Naive thymus-derived CD4-positive, alpha-beta T cell (primary cell): ENCODE data around the gene RAB32. TPM values are rescaled to one million over a fixed set of nuclear protein-coding genes. Genes with fewer than 3 reads are reported as not detected.

Source experiments
- ATAC-seq: fragments of 150-1000 bp; cut with Tn5 transposase; 2 replicates; pipeline ENCODE4 v1.10.0; 2021; ENCODE audit warnings: mild to moderate bottlenecking, moderate library complexity
- CTCF ChIA-PET: fragments of 350-600 bp; sonication (Branson Sonifier 250); formaldehyde crosslinking; loops from one replicate; lab custom pipeline; 2021; ENCODE audit warnings: antibody characterized with exemption; lab: Charles Lee
- POLR2A ChIA-PET: fragments of 350-600 bp; sonication (Branson Sonifier 250); formaldehyde crosslinking; loops from one replicate; lab custom pipeline; 2021; ENCODE audit warnings: antibody characterized with exemption, inconsistent platforms; lab: Charles Lee
- DNase-seq, 9 donors: peaks; one replicate each; pipeline versions ENCODE4 v3.0.0 to v3.0.0-alpha.2; 2020 to 2022; ENCODE audit warnings: mixed read lengths in 1 of 9
- H3K27ac ChIP-seq: one replicate; pipeline ENCODE4 v1.7.0; 2013; ENCODE audit warnings: mild to moderate bottlenecking, low read depth, low read length, moderate library complexity
- H3K27me3 ChIP-seq, 2 donors: one replicate each; pipeline ENCODE4 v1.7.0; 2013; ENCODE audit warnings: low read length in 2 of 2, mild to moderate bottlenecking in 2 of 2, moderate library complexity in 2 of 2; ENCODE audit not compliant: control insufficient read depth in 2 of 2, insufficient read depth in 2 of 2
- H3K36me3 ChIP-seq, 3 experiments: 1 replicate in 2 of 3; 2 replicates in 1 of 3; pipeline ENCODE4 v1.7.0; 2013; ENCODE audit warnings: low read length in 3 of 3, mild to moderate bottlenecking in 3 of 3, moderate library complexity in 1 of 3; ENCODE audit not compliant: insufficient read depth in 3 of 3, control insufficient read depth in 2 of 3
- H3K4me1 ChIP-seq, 2 donors: one replicate each; pipeline ENCODE4 v1.7.0; 2013; ENCODE audit warnings: low read length in 2 of 2, mild to moderate bottlenecking in 2 of 2, moderate library complexity in 1 of 2; ENCODE audit not compliant: control insufficient read depth in 2 of 2, insufficient read depth in 2 of 2
- H3K4me3 ChIP-seq: 2 replicates; pipeline ENCODE4 v1.7.0; 2013; ENCODE audit warnings: mild to moderate bottlenecking, low read length
- H3K9me3 ChIP-seq, 3 experiments: 1 replicate in 2 of 3; 2 replicates in 1 of 3; pipeline ENCODE4 v1.7.0; 2013; ENCODE audit warnings: low read length in 3 of 3; ENCODE audit not compliant: control insufficient read depth in 2 of 3
- H3K27ac Mint-ChIP-seq, 9 donors: one replicate each; pipeline ENCODE4 v1.8.0; 2020 to 2022; ENCODE audit warnings: mixed read lengths in 9 of 9, mild to moderate bottlenecking in 8 of 9, moderate library complexity in 5 of 9, inconsistent platforms in 2 of 9
- H3K27me3 Mint-ChIP-seq, 5 donors: one replicate each; pipeline ENCODE4 v1.8.0; 2021 to 2022; ENCODE audit warnings: mixed read lengths in 5 of 5, mild to moderate bottlenecking in 1 of 5
- H3K36me3 Mint-ChIP-seq, 5 donors: one replicate each; pipeline ENCODE4 v1.8.0; 2020 to 2022; ENCODE audit warnings: mixed read lengths in 5 of 5, mild to moderate bottlenecking in 3 of 5, inconsistent platforms in 1 of 5
- H3K4me1 Mint-ChIP-seq, 7 donors: one replicate each; pipeline ENCODE4 v1.8.0; 2020 to 2022; ENCODE audit warnings: mixed read lengths in 7 of 7, mild to moderate bottlenecking in 3 of 7, inconsistent platforms in 1 of 7
- H3K4me3 Mint-ChIP-seq, 10 donors: one replicate each; pipeline ENCODE4 v1.8.0; 2020 to 2022; ENCODE audit warnings: mild to moderate bottlenecking in 10 of 10, mixed read lengths in 10 of 10, moderate library complexity in 6 of 10, inconsistent platforms in 2 of 10
- H3K9me3 Mint-ChIP-seq, 11 donors: one replicate each; pipeline ENCODE4 v1.8.0; 2020 to 2022; ENCODE audit warnings: mixed read lengths in 11 of 11, mild to moderate bottlenecking in 4 of 11, inconsistent platforms in 1 of 11, moderate library complexity in 1 of 11
- intact Hi-C, 2 donors: fragments of 100-400 bp; cut with micrococcal nuclease; formaldehyde crosslinking; loops; one replicate each; pipeline ENCODE4 v1.15.1; 2023
- polyA plus RNA-seq, 2 donors: library from polyadenylated mRNA; unstranded; fragments of 300-500 nt; fragmentation: Illumina TruSeq; gene quantifications; one replicate each; pipeline ENCODE4 v1.2.3, GENCODE V29; 2021
- total RNA-seq, 6 experiments: library from RNA in 5 of 6; stranded (reverse) in 5 of 6; gene quantifications; 1 replicate in 5 of 6; 2 replicates in 1 of 6; pipeline ENCODE4 v1.2.3 and lab custom pipeline; 2021 to 2026

RAB32 gene
- total and polyA plus RNA-seq, 7 experiments from 2014 or later, result 0.24 to 22.5 (median 0.92) TPM

DNA sequence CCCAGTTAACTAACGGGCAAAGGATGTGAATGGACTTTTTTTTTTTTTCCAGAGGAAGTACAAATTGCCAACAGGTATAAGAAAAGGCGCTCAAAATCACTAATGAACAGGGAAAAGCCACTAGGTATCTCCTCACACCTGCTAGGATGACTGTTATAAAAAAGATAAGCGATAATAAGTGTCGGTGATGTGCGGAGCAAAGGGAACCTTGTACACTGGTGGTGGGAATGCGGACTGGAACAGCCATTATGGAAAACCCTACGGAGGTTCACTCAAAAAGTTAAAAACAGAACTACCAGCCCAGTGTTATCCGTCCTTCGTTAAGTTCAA, 787 bp upstream of the RAB32 start:
- Mint-ChIP-seq H3K36me3 (peaks cover 0 to 4% (median 0%) of the 10 kb centered on the region in 5 donors), H3K27me3 (peaks cover 31 to 57% (median 47%) of the 10 kb centered on the region in 5 donors), H3K9me3 (peaks cover 0 to 10% (median 0%) of the 10 kb centered on the region in 11 donors), H3K4me1 (peaks cover 0 to 18% (median 10%) of the 10 kb centered on the region in 7 donors), H3K27ac (no peak overlapping the region), H3K4me3 (peak overlapping the region; percentile 11 to 68 (median 35))
- no peaks in the 10 kb centered on the region for H3K4me1 ChIP-seq
- H3K9me3 ChIP-seq, result no peaks in the 10 kb centered on the region
- CTCF ChIA-PET, result no interaction called here
- no peaks in the 10 kb centered on the region for H3K36me3 ChIP-seq
- intact Hi-C loops, result loop anchor here in 1 of 2 donors (10.0 kb wide), 2 partner anchors 162 to 242 kb away; no protein-coding TSS in a partner anchor
- DNase-seq (no peak), ATAC-seq (no peak)
- H3K4me3 ChIP-seq, result no peak overlapping the region
- H3K27ac ChIP-seq, result no peak overlapping the region
- no peaks in the 10 kb centered on the region for H3K27me3 ChIP-seq
- POLR2A ChIA-PET, result no interaction called here

DNA sequence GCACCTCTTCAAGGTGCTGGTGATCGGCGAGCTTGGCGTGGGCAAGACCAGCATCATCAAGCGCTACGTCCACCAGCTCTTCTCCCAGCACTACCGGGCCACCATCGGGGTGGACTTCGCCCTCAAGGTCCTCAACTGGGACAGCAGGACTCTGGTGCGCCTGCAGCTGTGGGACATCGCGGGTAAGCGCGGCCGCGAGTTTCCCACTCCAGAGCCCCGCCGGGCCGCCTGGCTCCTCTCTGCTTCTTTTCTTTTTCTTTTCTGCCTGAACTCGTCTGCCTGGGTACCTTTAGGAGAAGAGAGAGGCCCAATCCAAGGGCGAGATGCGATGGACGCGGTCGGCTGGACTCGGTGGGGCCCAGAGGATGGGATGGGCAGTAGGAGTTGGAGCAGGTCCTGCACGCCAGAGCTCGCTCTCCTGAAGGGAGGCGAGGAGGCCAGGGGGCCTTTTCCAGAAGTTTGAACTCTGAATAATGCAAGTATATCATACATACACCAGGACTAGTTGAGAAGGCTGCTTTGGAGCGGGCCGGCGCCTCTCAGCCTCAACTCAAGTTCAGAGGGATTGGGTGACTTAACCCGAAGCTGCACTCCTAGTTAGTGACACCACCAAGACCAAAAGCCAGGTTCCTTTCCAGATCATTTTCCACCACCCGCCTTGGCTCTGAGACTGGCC, 445 bp downstream of the RAB32 start:
- no peak overlapping the region for H3K4me3 ChIP-seq
- CTCF ChIA-PET, result no interaction called here
- Mint-ChIP-seq H3K9me3 (peaks cover 0 to 10% (median 0%) of the 10 kb centered on the region in 11 donors), H3K4me3 (peak overlapping the region; percentile 71 to 89 (median 80)), H3K27ac (peak overlapping the region in 2 of 9 donors; percentile 37 to 54), H3K36me3 (peaks cover 0 to 4% (median 0%) of the 10 kb centered on the region in 5 donors), H3K27me3 (peaks cover 34 to 57% (median 47%) of the 10 kb centered on the region in 5 donors), H3K4me1 (peaks cover 0 to 18% (median 10%) of the 10 kb centered on the region in 7 donors)
- intact Hi-C loops, result loop anchor here in 1 of 2 donors (10.0 kb wide), 2 partner anchors 161 to 241 kb away; no protein-coding TSS in a partner anchor
- no peaks in the 10 kb centered on the region for H3K9me3 ChIP-seq
- no peaks in the 10 kb centered on the region for H3K4me1 ChIP-seq
- POLR2A ChIA-PET, result interaction anchor here (0.6 kb wide), 1 partner anchor 249 kb away, joined by 3 read pairs; no protein-coding TSS in a partner anchor
- DNase-seq (peak in 2 of 9 donors; percentile 0 to 20), ATAC-seq (peak; percentile 6)
- H3K27me3 ChIP-seq, result no peaks in the 10 kb centered on the region
- no peak overlapping the region for H3K27ac ChIP-seq
- no peaks in the 10 kb centered on the region for H3K36me3 ChIP-seq

GRCh38 chr6:146544616-146545182, 1.1 kb downstream of the RAB32 start:
- no peaks in the 10 kb centered on the region for H3K27me3 ChIP-seq
- CTCF ChIA-PET, result interaction anchor here (0.6 kb wide), 1 partner anchor 144 kb away, joined by 3 read pairs; no protein-coding TSS in a partner anchor
- ATAC-seq, result no peak
- intact Hi-C loops, result loop anchor here in 1 of 2 donors (10.0 kb wide), 2 partner anchors 160 to 240 kb away; no protein-coding TSS in a partner anchor
- peaks cover 0 to 10% (median 0%) of the 10 kb centered on the region in 11 donors for H3K9me3 Mint-ChIP-seq
- no peak for DNase-seq
- H3K4me1 ChIP-seq, result no peaks in the 10 kb centered on the region
- H3K27ac ChIP-seq, result no peak overlapping the region
- no peaks in the 10 kb centered on the region for H3K9me3 ChIP-seq
- H3K4me3 ChIP-seq, result no peak overlapping the region
- H3K36me3 Mint-ChIP-seq, result peaks cover 0 to 4% (median 0%) of the 10 kb centered on the region in 5 donors
- POLR2A ChIA-PET, result interaction anchor here (0.6 kb wide), 1 partner anchor 249 kb away, joined by 3 read pairs; no protein-coding TSS in a partner anchor
- H3K4me3 Mint-ChIP-seq, result peak overlapping the region; percentile 28 to 89 (median 78)
- no peaks in the 10 kb centered on the region for H3K36me3 ChIP-seq
- no peak overlapping the region for H3K27ac Mint-ChIP-seq
- H3K4me1 Mint-ChIP-seq, result peaks cover 0 to 18% (median 10%) of the 10 kb centered on the region in 7 donors
- H3K27me3 Mint-ChIP-seq, result peaks cover 34 to 55% (median 47%) of the 10 kb centered on the region in 5 donors

DNA sequence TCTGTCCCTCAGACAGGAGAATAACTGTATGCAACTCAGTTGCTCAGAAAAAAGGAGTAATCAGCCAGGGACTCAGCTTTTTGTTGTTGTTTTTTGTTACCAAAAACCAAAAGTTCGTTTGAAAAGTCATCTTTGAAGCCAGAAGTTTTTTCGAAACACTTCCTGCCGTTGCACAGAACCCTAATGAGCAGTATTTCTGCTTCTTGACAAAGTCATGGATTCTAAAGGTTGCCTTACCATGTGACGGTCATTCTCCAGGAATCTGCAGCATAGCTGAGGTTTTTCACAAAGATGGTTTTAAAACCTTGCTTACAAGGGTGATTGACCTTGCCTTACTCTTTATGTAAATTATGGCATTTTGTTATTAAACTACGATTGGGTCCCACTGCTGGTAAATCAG, 1.9 kb downstream of the RAB32 start:
- Mint-ChIP-seq H3K27me3 (peaks cover 34 to 50% (median 47%) of the 10 kb centered on the region in 5 donors), H3K4me3 (no peak overlapping the region), H3K27ac (no peak overlapping the region), H3K9me3 (peaks cover 0 to 10% (median 0%) of the 10 kb centered on the region in 11 donors), H3K4me1 (peaks cover 0 to 18% (median 10%) of the 10 kb centered on the region in 7 donors), H3K36me3 (peaks cover 0 to 4% (median 0%) of the 10 kb centered on the region in 5 donors)
- no peaks in the 10 kb centered on the region for H3K9me3 ChIP-seq
- H3K27ac ChIP-seq, result no peak overlapping the region
- intact Hi-C loops, result loop anchor here in 1 of 2 donors (10.0 kb wide), 2 partner anchors 159 to 239 kb away; no protein-coding TSS in a partner anchor
- H3K4me3 ChIP-seq, result no peak overlapping the region
- CTCF ChIA-PET, result interaction anchor here (0.6 kb wide), 1 partner anchor 143 kb away, joined by 3 read pairs; no protein-coding TSS in a partner anchor
- no peaks in the 10 kb centered on the region for H3K4me1 ChIP-seq
- H3K27me3 ChIP-seq, result no peaks in the 10 kb centered on the region
- H3K36me3 ChIP-seq, result no peaks in the 10 kb centered on the region
- no peak for ATAC-seq
- DNase-seq, result no peak
- POLR2A ChIA-PET, result no interaction called here

GRCh38 chr6:146546443-146547043, 2.9 kb downstream of the RAB32 start:
- Mint-ChIP-seq H3K27ac (no peak overlapping the region), H3K9me3 (peaks cover 0 to 10% (median 0%) of the 10 kb centered on the region in 11 donors), H3K36me3 (peaks cover 0 to 4% (median 0%) of the 10 kb centered on the region in 5 donors), H3K4me3 (no peak overlapping the region), H3K4me1 (peaks cover 0 to 18% (median 10%) of the 10 kb centered on the region in 7 donors), H3K27me3 (peaks cover 34 to 47% (median 38%) of the 10 kb centered on the region in 5 donors)
- Histone ChIP-seq H3K27me3 (no peaks in the 10 kb centered on the region), H3K27ac (no peak overlapping the region), H3K9me3 (no peaks in the 10 kb centered on the region), H3K4me1 (no peaks in the 10 kb centered on the region), H3K4me3 (no peak overlapping the region), H3K36me3 (no peaks in the 10 kb centered on the region)
- ATAC-seq (no peak), DNase-seq (no peak)
- intact Hi-C loops, result loop anchor here in 1 of 2 donors (10.0 kb wide), 2 partner anchors 158 to 238 kb away; no protein-coding TSS in a partner anchor
- ChIA-PET CTCF (no interaction called here), POLR2A (no interaction called here)

DNA sequence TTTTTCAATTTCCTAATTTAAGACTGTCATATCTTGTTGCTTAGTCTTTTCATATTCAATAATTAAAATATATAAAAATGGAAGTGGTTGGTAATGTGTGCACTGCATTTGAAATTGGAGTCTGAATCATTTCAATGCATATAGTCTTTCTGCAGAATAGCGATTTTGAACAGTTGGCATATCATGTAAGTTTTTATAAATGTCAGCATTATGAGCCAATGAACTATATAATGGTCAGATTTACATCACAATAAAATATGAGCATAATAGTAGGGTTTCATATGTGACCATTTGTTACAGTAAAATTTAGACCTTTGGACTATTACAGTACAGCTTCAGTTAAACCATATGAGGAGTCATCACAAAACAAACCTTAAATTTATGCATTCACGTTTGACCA, 4.3 kb downstream of the RAB32 start:
- H3K4me1 ChIP-seq, result no peaks in the 10 kb centered on the region
- DNase-seq (no peak), ATAC-seq (no peak)
- no peaks in the 10 kb centered on the region for H3K36me3 ChIP-seq
- Mint-ChIP-seq H3K4me1 (peaks cover 0 to 14% (median 10%) of the 10 kb centered on the region in 7 donors), H3K9me3 (peaks cover 0 to 5% (median 0%) of the 10 kb centered on the region in 11 donors), H3K4me3 (no peak overlapping the region), H3K36me3 (no peaks in the 10 kb centered on the region), H3K27ac (no peak overlapping the region), H3K27me3 (peaks cover 21 to 35% (median 27%) of the 10 kb centered on the region in 5 donors)
- no peak overlapping the region for H3K27ac ChIP-seq
- no peaks in the 10 kb centered on the region for H3K27me3 ChIP-seq
- H3K9me3 ChIP-seq, result no peaks in the 10 kb centered on the region
- H3K4me3 ChIP-seq, result no peak overlapping the region
- intact Hi-C loops, result loop anchor here in 1 of 2 donors (10.0 kb wide), 2 partner anchors 157 to 237 kb away; no protein-coding TSS in a partner anchor
- ChIA-PET POLR2A (no interaction called here), CTCF (no interaction called here)
